NCI-H524 treated with DMSO at 0.1 percent for 48 hours (cell line): Measurements from ENCODE around the gene GRAMD1C.

Source experiments
- DNase-seq: peaks from one replicate; lab custom pipeline; 2025; lab: John Stamatoyannopoulos, UW

Gene GRAMD1C

GRCh38 chr3:113852506-113852905, 13.9 kb downstream of the GRAMD1C start:
- DNase-seq = no peak

- no peak for DNase-seq
Measured at GRCh38 chr3:113867506-113867905, 28.9 kb downstream of the GRAMD1C start.

- DNase-seq = no peak
Measured at GRCh38 chr3:113873293-113873692, 34.7 kb downstream of the GRAMD1C start.

GRCh38 chr3:113873814-113874526, 35.4 kb downstream of the GRAMD1C start:
- DNase-seq = no peak

DNA sequence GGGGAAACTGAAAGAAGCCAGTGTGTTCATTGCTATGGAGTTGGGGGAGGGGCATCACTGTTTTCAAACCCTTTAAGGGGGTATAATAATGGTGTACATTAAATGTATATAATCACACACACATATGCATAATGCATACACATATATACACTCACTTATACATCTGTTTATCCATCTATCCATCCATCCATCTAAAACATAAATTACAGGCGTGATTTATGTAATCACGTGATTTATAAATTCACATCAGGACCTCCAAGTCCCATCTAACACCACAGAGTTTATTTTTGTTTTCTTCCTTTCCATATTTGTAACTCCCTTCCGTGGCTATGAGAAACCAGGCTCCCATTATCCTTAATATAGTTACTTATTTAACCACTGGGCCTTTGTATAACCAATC, 39.8 kb downstream of the GRAMD1C start:
- no peak for DNase-seq

DNA sequence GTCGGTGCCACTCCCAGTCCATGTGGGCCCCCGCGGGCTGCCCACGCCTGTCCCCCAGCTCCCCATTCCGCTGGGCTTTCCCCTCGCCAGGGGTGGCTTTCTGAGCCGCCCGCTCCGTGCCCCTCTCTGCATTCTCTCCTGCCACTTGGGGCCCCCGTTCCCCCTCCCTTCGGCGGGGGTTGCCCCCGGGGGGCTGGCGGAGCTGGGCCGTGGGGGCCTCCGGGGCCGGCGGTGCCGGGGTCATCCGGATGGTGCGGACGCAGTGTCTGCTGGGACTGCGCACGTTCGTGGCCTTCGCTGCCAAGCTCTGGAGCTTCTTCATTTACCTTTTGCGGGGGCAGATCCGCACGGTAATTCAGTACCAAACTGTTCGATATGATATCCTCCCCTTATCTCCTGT, 46.5 kb downstream of the GRAMD1C start:
- no peak for DNase-seq

GRCh38 chr3:113890256-113890900, 51.8 kb downstream of the GRAMD1C start:
- DNase-seq = no peak

- no peak for DNase-seq
Measured at GRCh38 chr3:113894927-113895326, 56.3 kb downstream of the GRAMD1C start.

DNA sequence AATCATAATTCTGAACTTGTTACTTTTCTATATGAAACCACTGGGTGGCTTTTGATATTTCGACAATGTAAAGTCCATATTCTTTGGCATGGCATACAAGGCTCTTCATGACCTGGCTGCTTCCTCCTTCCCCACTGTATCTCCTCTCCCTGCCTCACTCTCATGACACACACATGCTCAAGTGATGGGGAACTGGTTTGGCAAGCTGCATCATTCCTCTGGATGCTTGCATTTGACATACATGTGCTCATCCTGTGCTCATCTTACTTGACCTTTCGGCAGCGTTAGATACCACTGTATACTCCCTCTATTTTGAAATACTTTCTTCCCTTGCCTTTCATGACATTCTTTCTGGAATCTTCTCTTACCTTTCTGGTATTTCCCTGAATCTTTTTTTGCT, 57.4 kb downstream of the GRAMD1C start:
- no peak for DNase-seq

DNA sequence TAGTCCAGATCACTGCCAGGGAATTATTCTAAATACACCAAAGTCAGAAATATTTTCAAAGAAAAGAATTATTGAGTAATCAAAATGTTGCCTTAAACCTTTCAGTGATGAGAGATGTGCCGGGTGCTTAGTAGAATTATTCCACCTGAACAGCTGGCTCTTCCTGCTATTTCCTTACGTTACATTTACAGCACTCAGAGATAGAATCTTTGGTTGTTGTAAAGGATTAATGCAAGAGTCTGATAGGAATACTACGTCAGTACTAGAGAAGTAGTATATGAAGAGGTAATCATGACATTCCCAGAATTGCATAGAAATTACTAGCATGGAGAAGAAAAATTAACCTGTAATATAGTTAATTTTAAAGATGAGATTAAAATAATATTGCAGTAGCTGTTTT, 58.3 kb downstream of the GRAMD1C start:
- DNase-seq = no peak

DNA sequence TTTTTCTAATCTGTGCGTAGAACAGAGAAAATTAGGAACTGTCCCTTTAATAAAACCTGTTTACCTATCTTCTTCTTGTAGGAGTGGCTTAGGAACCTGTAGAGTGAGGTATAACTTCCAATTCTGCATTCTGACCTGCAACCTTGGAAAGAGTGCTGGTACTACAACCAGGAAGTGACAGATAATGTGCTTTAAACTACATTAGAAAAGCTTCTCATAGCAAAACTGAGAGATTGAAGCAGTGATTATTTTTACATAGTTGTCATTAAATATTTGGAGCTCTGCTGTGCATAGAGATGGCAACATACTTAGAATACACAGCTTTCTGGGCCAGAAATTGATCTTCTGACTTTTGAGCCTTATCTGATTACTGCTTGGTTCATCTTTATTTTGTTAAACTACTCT, 58.8 kb downstream of the GRAMD1C start:
- DNase-seq = no peak

DNA sequence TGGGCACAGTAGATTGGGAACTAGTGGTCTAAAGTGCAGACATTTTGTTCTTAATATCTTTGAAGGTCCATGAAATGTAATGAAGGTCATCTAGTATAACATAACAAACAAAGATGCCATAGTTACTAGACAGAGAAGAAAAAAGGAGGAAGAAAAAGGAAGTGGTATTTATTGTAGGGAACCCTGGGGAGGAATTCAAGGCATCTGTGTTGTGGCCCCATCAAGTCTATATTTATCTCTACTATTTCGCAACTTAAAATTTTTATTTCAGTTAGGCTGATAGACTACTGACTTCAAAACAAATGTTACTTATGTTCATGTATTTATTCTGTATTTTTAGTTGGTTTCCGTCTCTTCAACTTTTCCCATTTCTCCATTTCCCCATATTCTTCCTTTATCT, 60.3 kb downstream of the GRAMD1C start:
- DNase-seq = no peak

- no peak for DNase-seq
Measured at GRCh38 chr3:113906568-113907140, 68.1 kb downstream of the GRAMD1C start.

DNA sequence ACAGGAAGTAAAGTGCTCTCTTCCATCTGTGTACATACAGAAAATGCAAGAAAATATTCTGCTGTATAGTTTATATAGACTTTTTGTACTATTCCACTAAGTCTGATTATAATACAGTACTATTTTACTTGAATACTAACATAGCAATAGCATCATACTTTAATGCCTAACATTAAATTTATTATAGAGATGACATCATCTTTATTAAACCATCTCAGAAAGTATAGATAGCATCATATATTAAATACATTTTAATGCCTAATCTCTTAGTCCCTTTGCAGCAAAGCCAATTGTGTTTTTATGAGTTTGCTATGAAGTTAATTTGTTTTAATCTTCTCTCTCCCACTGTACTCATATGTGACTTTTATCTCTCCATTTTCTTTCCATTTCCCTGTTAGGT, 69.5 kb downstream of the GRAMD1C start:
- no peak for DNase-seq

DNA sequence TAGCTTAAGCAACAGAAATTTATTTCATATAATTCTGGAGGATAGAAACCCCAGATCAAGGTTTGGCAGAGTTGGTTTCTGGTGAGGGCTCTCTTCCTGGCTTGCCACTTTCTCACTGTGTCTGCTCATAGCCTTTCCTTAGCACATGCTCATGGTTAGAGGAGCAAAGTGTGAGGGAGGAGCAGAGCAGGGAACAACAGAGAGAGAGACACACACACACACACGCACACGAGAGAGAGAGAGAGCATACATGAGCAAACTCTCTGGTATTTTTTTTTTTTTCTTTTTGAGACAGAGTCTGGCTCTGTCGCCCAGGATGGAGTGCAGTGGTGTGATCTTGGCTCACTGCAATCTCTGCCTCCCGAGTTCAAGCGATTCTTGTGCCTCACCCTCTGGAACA, 72.4 kb downstream of the GRAMD1C start:
- DNase-seq = no peak

DNA sequence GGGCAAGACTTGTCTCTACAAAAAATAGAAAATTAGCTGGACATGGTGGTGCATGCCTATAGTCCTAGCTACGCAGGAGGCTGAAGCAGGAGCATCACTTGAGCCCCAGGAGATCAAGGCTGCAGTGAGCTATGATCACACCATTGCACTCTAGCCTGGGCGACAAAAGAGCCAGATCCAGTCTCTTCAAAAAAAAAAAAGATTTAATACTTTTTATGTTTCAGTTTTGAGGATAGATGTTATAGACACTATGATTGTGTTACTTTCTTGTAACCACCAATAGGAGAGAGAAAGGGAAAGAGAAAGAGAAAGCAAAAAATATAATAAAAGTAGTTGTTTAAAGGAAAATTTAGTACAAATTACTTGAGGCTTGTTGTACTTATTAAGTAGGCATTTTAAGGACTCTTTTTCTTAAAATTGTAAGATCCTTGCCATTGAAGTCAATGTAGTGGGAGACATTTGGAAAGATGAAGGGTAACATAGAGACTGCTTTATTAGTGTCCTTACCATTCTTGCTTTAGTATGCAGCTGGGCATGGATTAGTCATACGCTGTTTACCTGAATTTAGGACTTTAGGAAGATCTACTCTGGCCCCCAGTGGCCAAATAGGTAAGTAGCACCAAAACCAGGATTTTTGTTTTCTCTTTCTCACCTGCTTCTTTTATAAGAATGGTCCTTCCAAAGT, 74.1 kb downstream of the GRAMD1C start:
- peak; percentile 44 for DNase-seq

DNA sequence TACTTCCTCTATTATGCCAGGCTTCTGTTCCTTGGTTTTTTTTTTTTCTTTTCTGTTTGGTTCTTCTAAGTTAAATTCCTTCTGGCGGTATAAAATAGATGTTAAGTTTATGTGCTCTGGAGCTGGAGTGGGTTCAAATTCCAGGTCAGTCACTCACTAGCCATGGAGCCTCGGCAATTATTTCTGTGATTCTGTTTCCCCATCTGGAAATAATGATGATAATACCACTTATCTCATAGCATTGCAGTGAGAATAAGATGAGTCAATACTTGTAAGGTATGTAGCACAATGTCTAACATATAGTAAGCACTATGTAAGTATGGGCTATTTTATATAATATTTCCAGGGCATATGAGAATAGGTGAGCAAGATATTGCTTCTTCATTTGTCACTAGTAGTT, 76.1 kb downstream of the GRAMD1C start:
- DNase-seq = no peak

DNA sequence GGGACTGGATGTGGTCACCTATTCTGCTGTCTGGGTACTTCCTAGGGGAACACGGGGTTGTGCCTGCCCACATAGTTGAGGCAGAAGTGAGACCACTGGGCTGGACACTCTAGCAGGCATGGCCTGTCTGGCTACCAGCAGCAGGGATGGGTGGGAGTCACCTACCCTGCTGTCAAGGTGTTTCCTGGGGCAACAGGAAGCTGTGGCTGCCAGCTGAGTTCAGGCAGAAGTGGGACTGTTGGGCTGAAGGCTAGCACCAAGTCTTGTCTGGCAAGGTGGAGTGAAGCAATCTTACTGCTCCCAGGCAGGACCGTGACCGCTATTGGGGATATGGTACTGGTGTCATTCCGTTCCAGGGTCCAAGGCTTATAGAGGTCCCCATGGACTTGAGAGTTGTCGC, 89.0 kb downstream of the GRAMD1C start:
- no peak for DNase-seq

GRCh38 chr3:113946831-113947230, 108.2 kb downstream of the GRAMD1C start:
- DNase-seq = no peak

GRCh38 chr3:113947372-113948014, 108.9 kb downstream of the GRAMD1C start, which contains the start of gene ZDHHC23:
ZDHHC23 (plus strand) TSS chr3:113948013; CDS start chr3:113948803, 790 bp downstream.
- DNase-seq = peak; percentile 21

GRCh38 chr3:113948015-113948917, 109.7 kb downstream of the GRAMD1C start:
- DNase-seq = peak; percentile 7
